RWPE2 (cell line): ENCODE measurements around the gene LAMA4.

Source experiments
- ATAC-seq: fragments of 200-7000 bp; cut with Tn5 transposase; 3 replicates; pipeline ENCODE4 v1.9.1; 2021; ENCODE audit warnings: low read depth
- DNase-seq: peaks from one replicate; pipeline ENCODE4 v3.0.0-alpha.2; 2020; ENCODE audit warnings: low spot score
- H3K27ac ChIP-seq: fragments of 450-650 bp; 2 replicates; pipeline ENCODE4 v1.5.1; 2017; ENCODE audit warnings: mild to moderate bottlenecking; ENCODE audit not compliant: poor library complexity, severe bottlenecking
- H3K27me3 ChIP-seq: fragments of 250-450 bp; sonication (Bioruptor Pico); 2 replicates; pipeline ENCODE4 v1.5.1; 2021; ENCODE audit warnings: mild to moderate bottlenecking, moderate library complexity; ENCODE audit not compliant: insufficient read depth, poor library complexity, severe bottlenecking
- H3K36me3 ChIP-seq: fragments of 250-450 bp; sonication (Bioruptor Pico); 2 replicates; pipeline ENCODE4 v1.5.1; 2020; ENCODE audit warnings: low read depth, mild to moderate bottlenecking, moderate library complexity
- H3K4me1 ChIP-seq: fragments of 250-450 bp; sonication (Bioruptor Pico); 2 replicates; pipeline ENCODE4 v1.5.1; 2021; ENCODE audit warnings: mild to moderate bottlenecking, moderate library complexity; ENCODE audit not compliant: insufficient read depth, poor library complexity, severe bottlenecking
- H3K4me3 ChIP-seq: fragments of 250-450 bp; sonication (Bioruptor Pico); 2 replicates; pipeline ENCODE4 v1.5.1; 2021; ENCODE audit warnings: mild to moderate bottlenecking, moderate library complexity; ENCODE audit not compliant: severe bottlenecking
- H3K9me3 ChIP-seq: fragments of 250-450 bp; sonication (Bioruptor Pico); 2 replicates; pipeline ENCODE4 v1.5.1; 2021; ENCODE audit warnings: mild to moderate bottlenecking, moderate library complexity; ENCODE audit not compliant: severe bottlenecking
- TF ChIP-seq, protein P1 (sequence below): fragments of 450-650 bp; IDR thresholded peaks from one replicate; pipeline ENCODE4 v1.5.1; 2017; ENCODE audit warnings: mild to moderate bottlenecking, moderate library complexity; ENCODE audit not compliant: poor library complexity, severe bottlenecking

The LAMA4 gene

DNA sequence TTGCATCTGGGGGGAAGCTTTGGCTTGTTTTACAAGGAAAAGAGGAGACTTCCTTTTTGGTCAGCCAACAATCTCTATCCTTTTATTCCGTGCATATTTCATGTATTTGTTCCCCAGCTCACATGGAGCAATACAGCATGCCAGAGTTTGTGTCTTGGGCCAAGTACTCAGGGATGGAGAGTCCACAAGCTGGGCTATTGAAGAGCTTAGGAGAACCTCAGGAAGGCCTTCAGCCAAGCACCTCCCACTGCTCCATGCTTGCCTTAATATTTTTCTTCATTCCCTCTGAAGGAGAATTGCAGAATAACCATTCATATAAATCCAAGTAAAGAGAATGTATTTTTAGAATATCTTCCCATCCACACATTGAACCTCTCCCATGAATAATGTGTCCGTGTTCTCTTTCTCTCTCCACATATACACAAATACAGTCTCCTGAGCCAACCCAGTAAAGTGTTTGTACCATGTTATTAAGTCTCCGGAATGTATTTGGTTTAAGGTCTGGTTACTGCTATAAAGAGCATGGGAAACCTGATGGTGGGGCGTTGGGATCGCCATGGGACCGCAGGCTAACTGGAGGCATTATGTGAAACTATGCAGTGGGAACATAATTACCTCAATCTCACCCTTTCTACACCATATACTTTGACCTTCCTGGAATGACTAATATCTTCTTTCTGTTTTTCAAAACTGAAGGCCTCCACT, 3.0 kb downstream of the LAMA4 start:
- no peak for ATAC-seq
- TF ChIP-seq, protein P1, sequence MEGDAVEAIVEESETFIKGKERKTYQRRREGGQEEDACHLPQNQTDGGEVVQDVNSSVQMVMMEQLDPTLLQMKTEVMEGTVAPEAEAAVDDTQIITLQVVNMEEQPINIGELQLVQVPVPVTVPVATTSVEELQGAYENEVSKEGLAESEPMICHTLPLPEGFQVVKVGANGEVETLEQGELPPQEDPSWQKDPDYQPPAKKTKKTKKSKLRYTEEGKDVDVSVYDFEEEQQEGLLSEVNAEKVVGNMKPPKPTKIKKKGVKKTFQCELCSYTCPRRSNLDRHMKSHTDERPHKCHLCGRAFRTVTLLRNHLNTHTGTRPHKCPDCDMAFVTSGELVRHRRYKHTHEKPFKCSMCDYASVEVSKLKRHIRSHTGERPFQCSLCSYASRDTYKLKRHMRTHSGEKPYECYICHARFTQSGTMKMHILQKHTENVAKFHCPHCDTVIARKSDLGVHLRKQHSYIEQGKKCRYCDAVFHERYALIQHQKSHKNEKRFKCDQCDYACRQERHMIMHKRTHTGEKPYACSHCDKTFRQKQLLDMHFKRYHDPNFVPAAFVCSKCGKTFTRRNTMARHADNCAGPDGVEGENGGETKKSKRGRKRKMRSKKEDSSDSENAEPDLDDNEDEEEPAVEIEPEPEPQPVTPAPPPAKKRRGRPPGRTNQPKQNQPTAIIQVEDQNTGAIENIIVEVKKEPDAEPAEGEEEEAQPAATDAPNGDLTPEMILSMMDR = no peak

DNA sequence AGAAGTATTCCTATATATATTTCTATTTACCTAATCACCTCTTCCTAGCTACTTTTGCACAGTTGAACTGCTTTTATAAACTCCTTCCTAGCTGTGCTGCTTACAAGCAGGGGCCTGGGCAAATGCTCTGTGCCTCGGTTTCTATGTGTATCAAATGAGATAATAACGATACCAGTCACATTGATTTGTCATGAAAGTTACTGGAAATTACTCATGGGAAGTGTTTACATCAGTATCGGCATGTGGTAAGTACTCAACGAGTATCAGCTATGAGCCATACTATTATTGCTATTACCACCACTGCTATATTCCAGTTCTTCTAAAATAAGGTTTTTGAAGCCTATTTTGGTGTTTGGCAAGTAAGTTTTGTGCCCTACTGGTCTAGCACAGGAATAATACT, 4.9 kb downstream of the LAMA4 start:
- TF ChIP-seq, protein P1 = no peak
- Histone ChIP-seq H3K27ac (no peak overlapping the region), H3K36me3 (no peaks in the 10 kb centered on the region), H3K4me3 (no peak overlapping the region), H3K9me3 (no peaks in the 10 kb centered on the region), H3K4me1 (peaks cover 1% of the 10 kb centered on the region), H3K27me3 (no peaks in the 10 kb centered on the region)
- DNase-seq (no peak), ATAC-seq (no peak)

More for the DNA sequence above, 3.0 kb downstream of the LAMA4 start:
- H3K27ac ChIP-seq = no peak overlapping the region
- H3K4me1 ChIP-seq = peaks cover 6% of the 10 kb centered on the region
- DNase-seq = no peak
- H3K4me3 ChIP-seq = no peak overlapping the region
- H3K9me3 ChIP-seq = no peaks in the 10 kb centered on the region
- no peaks in the 10 kb centered on the region for H3K36me3 ChIP-seq
- no peaks in the 10 kb centered on the region for H3K27me3 ChIP-seq

DNA sequence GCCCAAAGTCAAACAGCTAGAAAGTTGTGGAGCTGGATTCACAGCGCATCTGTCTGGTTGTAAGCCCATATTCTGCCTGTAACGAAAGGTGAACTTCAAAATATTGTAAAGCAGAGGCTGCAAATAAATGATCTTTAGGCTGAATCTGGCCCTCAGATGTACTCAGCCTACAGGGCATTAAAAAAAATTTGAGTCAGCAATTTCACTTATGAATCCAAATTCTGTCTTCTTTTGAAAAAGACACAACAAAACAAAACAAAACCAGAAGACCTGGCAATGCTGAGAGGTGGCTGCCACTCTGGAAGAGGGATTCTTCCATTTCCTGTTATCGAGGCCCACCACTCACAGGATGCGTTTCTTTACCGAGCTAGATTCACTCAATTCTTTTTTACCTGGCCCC, 7.1 kb downstream of the LAMA4 start:
- Histone ChIP-seq H3K27me3 (no peaks in the 10 kb centered on the region), H3K27ac (no peak overlapping the region), H3K4me3 (no peak overlapping the region), H3K9me3 (no peaks in the 10 kb centered on the region), H3K4me1 (peaks cover 3% of the 10 kb centered on the region), H3K36me3 (no peaks in the 10 kb centered on the region)
- ATAC-seq = no peak
- TF ChIP-seq, protein P1 = no peak
- no peak for DNase-seq

DNA sequence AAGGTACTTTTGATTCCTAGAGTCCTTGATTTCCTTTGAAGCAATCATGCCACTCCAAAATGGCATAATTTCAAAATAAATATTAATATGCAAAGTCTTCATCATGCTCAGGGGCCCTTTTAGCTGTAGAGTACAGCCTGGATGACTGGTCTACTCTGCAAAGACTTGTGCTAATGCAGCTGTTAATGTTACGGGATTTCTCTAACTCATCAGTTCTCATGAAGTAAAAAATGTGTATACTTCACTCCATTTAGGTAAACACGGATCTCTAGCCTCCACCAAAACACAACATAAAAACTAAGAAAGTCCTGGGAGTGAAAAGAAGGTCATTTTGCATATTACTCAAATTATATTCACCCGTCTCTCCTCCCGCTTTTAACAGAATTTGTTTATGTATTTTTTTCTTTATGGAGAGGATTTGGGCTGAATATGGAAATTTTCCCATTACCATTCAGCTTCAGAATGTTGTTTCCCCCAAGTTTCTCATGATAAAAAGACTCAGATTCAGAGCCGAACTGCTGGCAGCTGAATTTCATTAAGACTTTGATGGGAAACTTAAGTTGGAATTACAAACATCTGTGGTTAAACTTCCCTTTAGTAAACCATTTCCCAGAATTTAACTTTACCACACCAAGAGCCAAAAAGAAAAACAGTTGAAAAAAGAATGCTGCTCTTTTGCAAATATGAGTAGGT, 8.7 kb downstream of the LAMA4 start:
- H3K27ac ChIP-seq = no peak overlapping the region
- no peak overlapping the region for H3K4me3 ChIP-seq
- TF ChIP-seq, protein P1 = no peak
- peaks cover 3% of the 10 kb centered on the region for H3K4me1 ChIP-seq
- no peak for ATAC-seq
- no peaks in the 10 kb centered on the region for H3K36me3 ChIP-seq
- H3K27me3 ChIP-seq = no peaks in the 10 kb centered on the region
- no peaks in the 10 kb centered on the region for H3K9me3 ChIP-seq
- DNase-seq = no peak
